Measurements from ENCODE around the gene PHLDB3. TPM values are rescaled to one million over a fixed set of nuclear protein-coding genes. Genes with fewer than 3 reads are reported as not detected.

The PHLDB3 gene
- total and polyA plus RNA-seq, 2 of the 13 experiments (the other 11 are each of a cell fraction or from before 2014, with no cell fraction given), result 11.3 to 14.5 TPM

DNA sequence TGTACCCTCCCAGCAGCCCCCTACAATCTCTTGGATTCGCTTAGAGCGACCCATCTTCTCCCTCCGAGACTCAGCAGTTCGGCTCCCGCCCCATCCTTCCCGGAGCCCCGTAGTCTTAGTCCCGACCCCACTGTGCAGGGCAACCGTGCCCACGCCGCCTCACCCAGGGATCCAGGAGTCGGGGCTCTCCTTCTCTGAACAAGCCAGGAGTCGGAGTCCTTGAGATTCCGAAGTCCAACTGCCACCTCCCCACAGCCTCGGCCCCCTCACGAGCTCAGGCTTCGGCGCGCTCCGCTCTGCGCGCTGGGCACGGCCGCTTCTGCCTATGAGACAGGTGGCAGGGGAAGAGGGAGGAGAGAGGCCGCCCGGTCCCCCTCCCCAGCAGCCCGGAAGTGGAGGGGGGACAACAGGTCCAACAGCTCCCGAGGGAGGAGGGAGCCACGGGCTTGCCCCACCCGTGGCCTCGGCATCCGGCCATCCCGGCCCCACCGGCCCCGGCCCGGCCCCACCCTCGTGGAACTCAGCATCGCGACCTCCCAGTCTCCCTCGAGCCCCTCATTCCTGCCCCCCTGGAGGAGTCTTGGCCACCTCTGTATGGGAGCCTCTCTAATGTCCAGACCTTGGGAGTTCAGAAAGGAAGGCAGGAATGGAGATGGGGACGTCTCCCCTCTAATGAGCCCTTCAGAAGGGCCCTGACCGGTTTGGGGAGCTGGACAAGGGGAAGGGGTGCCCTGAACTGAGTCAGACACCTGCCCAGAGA lies at the start of gene PHLDB3 (continued):
- 0 out of 2 replicates have a peak, but pooled peaks have one; percentile 25 for TF ChIP-seq GTF3A (CRISPR knock-in tag; conservative IDR thresholded peaks at IDR 0.05)
- peak; percentile 16; the same call in 1 of the 2 replicates for TF ChIP-seq SPEN (CRISPR knock-in tag; IDR thresholded peaks at IDR 0.05; ENCODE audit: low read depth)
- peak; percentile 64; the same call in 1 of the 2 replicates for TF ChIP-seq KDM2A (CRISPR knock-in tag; IDR thresholded peaks at IDR 0.05; ENCODE audit: borderline replicate concordance, low read depth)
- TF ChIP-seq, protein P1, sequence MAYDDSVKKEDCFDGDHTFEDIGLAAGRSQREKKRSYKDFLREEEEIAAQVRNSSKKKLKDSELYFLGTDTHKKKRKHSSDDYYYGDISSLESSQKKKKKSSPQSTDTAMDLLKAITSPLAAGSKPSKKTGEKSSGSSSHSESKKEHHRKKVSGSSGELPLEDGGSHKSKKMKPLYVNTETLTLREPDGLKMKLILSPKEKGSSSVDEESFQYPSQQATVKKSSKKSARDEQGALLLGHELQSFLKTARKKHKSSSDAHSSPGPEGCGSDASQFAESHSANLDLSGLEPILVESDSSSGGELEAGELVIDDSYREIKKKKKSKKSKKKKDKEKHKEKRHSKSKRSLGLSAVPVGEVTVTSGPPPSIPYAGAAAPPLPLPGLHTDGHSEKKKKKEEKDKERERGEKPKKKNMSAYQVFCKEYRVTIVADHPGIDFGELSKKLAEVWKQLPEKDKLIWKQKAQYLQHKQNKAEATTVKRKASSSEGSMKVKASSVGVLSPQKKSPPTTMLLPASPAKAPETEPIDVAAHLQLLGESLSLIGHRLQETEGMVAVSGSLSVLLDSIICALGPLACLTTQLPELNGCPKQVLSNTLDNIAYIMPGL (CRISPR knock-in tag; IDR thresholded peaks at IDR 0.05; ENCODE audit: borderline replicate concordance in 1 of 2, low read depth in 1 of 2), result peak in 1 of 2 experiments; percentile 63; a peak in 2 of 4 replicates
- 0 out of 2 replicates have a peak, but pooled peaks have one; percentile 27 for TF ChIP-seq ELF3 (CRISPR knock-in tag; IDR thresholded peaks at IDR 0.05)
- TF ChIP-seq ZNF772 (CRISPR knock-in tag; IDR thresholded peaks at IDR 0.05), result 0 out of 2 replicates have a peak, but pooled peaks have one; percentile 65
- peak; percentile 55 for TF ChIP-seq TAF1 (CRISPR knock-in tag; IDR thresholded peaks at IDR 0.05)
- TF ChIP-seq ZMYM4 (CRISPR knock-in tag; IDR thresholded peaks at IDR 0.05), result 0 out of 2 replicates have a peak, but pooled peaks have one; percentile 3
- TF ChIP-seq, protein P2, sequence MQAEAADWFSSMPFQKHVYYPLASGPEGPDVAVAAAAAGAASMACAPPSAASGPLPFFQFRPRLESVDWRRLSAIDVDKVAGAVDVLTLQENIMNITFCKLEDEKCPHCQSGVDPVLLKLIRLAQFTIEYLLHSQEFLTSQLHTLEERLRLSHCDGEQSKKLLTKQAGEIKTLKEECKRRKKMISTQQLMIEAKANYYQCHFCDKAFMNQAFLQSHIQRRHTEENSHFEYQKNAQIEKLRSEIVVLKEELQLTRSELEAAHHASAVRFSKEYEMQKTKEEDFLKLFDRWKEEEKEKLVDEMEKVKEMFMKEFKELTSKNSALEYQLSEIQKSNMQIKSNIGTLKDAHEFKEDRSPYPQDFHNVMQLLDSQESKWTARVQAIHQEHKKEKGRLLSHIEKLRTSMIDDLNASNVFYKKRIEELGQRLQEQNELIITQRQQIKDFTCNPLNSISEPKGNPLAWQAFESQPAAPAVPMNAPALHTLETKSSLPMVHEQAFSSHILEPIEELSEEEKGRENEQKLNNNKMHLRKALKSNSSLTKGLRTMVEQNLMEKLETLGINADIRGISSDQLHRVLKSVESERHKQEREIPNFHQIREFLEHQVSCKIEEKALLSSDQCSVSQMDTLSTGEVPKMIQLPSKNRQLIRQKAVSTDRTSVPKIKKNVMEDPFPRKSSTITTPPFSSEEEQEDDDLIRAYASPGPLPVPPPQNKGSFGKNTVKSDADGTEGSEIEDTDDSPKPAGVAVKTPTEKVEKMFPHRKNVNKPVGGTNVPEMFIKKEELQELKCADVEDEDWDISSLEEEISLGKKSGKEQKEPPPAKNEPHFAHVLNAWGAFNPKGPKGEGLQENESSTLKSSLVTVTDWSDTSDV (CRISPR knock-in tag; IDR thresholded peaks at IDR 0.05), result no peak
- TF ChIP-seq GATAD1 (CRISPR knock-in tag; IDR thresholded peaks at IDR 0.05), result peak; percentile 43; the same call in 1 of the 2 replicates
- TF ChIP-seq, protein P3, sequence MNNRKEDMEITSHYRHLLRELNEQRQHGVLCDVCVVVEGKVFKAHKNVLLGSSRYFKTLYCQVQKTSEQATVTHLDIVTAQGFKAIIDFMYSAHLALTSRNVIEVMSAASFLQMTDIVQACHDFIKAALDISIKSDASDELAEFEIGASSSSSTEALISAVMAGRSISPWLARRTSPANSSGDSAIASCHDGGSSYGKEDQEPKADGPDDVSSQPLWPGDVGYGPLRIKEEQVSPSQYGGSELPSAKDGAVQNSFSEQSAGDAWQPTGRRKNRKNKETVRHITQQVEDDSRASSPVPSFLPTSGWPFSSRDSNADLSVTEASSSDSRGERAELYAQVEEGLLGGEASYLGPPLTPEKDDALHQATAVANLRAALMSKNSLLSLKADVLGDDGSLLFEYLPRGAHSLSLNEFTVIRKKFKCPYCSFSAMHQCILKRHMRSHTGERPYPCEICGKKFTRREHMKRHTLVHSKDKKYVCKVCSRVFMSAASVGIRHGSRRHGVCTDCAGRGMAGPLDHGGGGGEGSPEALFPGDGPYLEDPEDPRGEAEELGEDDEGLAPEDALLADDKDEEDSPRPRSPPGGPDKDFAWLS (CRISPR knock-in tag; IDR thresholded peaks at IDR 0.05; ENCODE audit: borderline replicate concordance), result 0 out of 2 replicates have a peak, but pooled peaks have one; percentile 45
- 0 out of 2 replicates have a peak, but pooled peaks have one; percentile 19 for TF ChIP-seq ZNF670 (CRISPR knock-in tag; IDR thresholded peaks at IDR 0.05; ENCODE audit: borderline replicate concordance)
- peak; percentile 35; the same call in 1 of the 2 replicates for TF ChIP-seq DMAP1 (CRISPR knock-in tag; IDR thresholded peaks at IDR 0.05)
- TF ChIP-seq ZNF343 (CRISPR knock-in tag; IDR thresholded peaks at IDR 0.05), result no peak
- 0 out of 2 replicates have a peak, but pooled peaks have one; percentile 2 for TF ChIP-seq ZNF614 (CRISPR knock-in tag; IDR thresholded peaks at IDR 0.05; ENCODE audit: borderline replicate concordance)
- no peak for TF ChIP-seq ZNF589 (CRISPR knock-in tag; conservative IDR thresholded peaks at IDR 0.05)
- TF ChIP-seq CHCHD3 (CRISPR knock-in tag; IDR thresholded peaks at IDR 0.05), result peak; percentile 67; the same call in 1 of the 2 replicates
- TF ChIP-seq, protein P4, sequence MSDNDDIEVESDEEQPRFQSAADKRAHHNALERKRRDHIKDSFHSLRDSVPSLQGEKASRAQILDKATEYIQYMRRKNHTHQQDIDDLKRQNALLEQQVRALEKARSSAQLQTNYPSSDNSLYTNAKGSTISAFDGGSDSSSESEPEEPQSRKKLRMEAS (IDR thresholded peaks at IDR 0.05), result peak; percentile 8; the same call in 1 of the 2 replicates
- 0 out of 2 replicates have a peak, but pooled peaks have one; percentile 39 for TF ChIP-seq TGIF2 (CRISPR knock-in tag; IDR thresholded peaks at IDR 0.05)
- TF ChIP-seq, protein P5, sequence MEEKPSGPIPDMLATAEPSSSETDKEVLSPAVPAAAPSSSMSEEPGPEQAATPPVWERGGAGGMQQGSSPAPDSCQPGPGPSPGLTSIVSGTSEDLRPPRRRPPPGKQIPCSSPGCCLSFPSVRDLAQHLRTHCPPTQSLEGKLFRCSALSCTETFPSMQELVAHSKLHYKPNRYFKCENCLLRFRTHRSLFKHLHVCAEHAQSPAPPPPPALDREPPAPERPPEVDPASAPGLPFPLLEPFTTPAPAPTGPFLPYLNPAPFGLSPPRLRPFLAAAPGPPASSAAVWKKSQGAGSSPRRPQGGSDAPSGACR (CRISPR knock-in tag; IDR thresholded peaks at IDR 0.05), result peak; percentile 45; the same call in 1 of the 2 replicates
